Suprapubic skin (tissue), 3 donors: ENCODE measurements around the gene WDFY1.

Experiments used
- POLR2A ChIP-seq, 2 donors: fragments of 450-650 bp; IDR thresholded peaks; one replicate each; pipeline ENCODE4 v1.6.1; 2017; ENCODE audit warnings: antibody characterized with exemption in 2 of 2, mild to moderate bottlenecking in 2 of 2, moderate library complexity in 2 of 2
- TF ChIP-seq, protein P1 (sequence below), 2 donors: fragments of 200-600 bp in 1 of 2; fragments of 450-650 bp in 1 of 2; sonication (generic) in 1 of 2; IDR thresholded peaks; one replicate each; pipeline ENCODE4 v1.5.1; 2016 to 2019; ENCODE audit warnings: antibody characterized with exemption in 2 of 2, mild to moderate bottlenecking in 1 of 2, moderate library complexity in 1 of 2

DNA sequence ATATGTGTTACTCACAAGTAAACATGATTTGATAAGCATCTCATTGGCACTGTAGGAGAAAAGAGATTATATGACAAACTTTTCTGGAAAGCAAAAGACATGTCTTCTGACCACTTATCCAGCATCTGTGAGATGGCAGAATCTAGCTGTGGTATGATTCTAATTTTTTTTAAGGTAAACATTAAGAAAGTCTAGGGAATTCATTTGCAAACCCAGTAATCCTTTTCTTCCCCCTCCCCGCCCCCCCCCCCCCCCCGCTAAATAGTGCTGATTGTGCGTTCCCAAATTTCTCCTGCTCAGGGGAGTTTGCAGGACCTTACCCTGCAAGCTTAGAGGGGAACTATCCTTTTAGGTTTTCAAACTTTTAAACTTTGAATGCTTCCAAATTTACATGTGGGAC lies 24.2 kb upstream of the WDFY1 start:
- TF ChIP-seq POLR2A (IDR thresholded peaks at IDR 0.05), result no peak
- TF ChIP-seq, protein P1, sequence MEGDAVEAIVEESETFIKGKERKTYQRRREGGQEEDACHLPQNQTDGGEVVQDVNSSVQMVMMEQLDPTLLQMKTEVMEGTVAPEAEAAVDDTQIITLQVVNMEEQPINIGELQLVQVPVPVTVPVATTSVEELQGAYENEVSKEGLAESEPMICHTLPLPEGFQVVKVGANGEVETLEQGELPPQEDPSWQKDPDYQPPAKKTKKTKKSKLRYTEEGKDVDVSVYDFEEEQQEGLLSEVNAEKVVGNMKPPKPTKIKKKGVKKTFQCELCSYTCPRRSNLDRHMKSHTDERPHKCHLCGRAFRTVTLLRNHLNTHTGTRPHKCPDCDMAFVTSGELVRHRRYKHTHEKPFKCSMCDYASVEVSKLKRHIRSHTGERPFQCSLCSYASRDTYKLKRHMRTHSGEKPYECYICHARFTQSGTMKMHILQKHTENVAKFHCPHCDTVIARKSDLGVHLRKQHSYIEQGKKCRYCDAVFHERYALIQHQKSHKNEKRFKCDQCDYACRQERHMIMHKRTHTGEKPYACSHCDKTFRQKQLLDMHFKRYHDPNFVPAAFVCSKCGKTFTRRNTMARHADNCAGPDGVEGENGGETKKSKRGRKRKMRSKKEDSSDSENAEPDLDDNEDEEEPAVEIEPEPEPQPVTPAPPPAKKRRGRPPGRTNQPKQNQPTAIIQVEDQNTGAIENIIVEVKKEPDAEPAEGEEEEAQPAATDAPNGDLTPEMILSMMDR (IDR thresholded peaks at IDR 0.05), result no peak
